Measurements from ENCODE around the gene PRSS50.

The PRSS50 gene

GRCh38 chr3:46668116-46668515 is 49.6 kb downstream of the PRSS50 start:
- FAIRE-seq, result no peak

GRCh38 chr3:46667657-46668056 is 50.0 kb downstream of the PRSS50 start:
- FAIRE-seq, result no peak

- FAIRE-seq, result no peak
Observed at GRCh38 chr3:46667061-46667621, 50.5 kb downstream of the PRSS50 start.

GRCh38 chr3:46666453-46666845 is 51.2 kb downstream of the PRSS50 start:
- FAIRE-seq, result no peak

- FAIRE-seq, result no peak
Observed at GRCh38 chr3:46665763-46666452, 51.8 kb downstream of the PRSS50 start.

- no peak for FAIRE-seq
Observed at GRCh38 chr3:46664971-46665762, 52.5 kb downstream of the PRSS50 start.

GRCh38 chr3:46664188-46664970 is 53.3 kb downstream of the PRSS50 start:
- FAIRE-seq, result no peak

GRCh38 chr3:46663591-46664135 is 54.0 kb downstream of the PRSS50 start:
- FAIRE-seq, result no peak

GRCh38 chr3:46662771-46663551 is 54.7 kb downstream of the PRSS50 start:
- FAIRE-seq, result no peak
